NCI-H187 treated with DMSO at 0.1 percent for 48 hours (cell line): ENCODE measurements around the gene BID.

Source experiments
- DNase-seq: peaks from one replicate; lab custom pipeline; 2025; lab: John Stamatoyannopoulos, UW

BID gene

GRCh38 chr22:17774206-17774925, at the start of gene BID:
Gene BID, minus strand, starts transcription at chr22:17774469. Its CDS starts 24,353 bp downstream, at chr22:17750116.
- no peak for DNase-seq

DNA sequence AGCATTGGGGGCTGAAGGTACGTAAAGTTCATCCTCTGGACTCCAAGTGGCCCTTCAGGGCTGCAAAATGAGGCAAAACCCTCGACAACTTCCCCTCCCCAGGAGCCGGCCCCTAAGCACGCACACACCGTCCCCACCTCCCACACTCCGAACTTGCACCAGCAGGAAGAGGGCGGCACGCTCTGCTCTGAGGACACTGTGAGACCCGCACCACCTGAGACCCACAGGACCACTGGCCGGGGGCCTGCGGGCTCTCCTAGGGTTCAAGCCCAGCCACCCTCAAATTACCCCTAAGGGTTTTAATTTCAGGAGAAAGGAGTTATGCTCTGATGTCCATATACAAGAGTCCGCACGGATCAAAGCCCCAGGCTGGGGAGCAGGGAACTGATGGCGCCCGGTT, 49.7 kb upstream of the BID start:
- no peak for DNase-seq

GRCh38 chr22:17823226-17823625, 49.0 kb upstream of the BID start:
- DNase-seq, result no peak

GRCh38 chr22:17822087-17822486, 47.8 kb upstream of the BID start:
- DNase-seq, result no peak

DNA sequence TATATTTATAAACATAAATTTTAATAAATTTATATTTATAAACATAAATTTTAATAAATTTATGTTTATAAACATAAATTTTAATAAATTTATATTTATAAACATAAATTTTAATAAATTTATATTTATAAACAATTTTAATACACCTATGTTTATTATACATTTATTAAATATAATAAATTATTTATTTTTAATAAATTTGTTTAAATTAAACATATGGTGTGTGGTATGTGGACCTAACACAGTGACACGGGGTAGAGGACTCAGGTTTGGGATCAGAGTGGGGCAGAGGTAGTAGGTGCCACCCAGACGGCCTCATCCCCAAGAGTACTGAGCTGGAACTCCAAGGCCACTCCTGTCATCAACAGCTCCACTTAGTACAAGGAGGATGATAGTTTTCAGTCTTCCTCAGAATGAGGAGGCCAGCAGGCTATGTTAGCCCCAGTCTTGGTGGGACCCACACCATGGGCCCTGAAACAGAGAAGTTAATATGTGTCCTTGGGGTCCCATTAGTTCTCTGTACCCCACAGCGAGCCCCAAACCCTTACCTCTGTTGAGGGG, 46.7 kb upstream of the BID start:
- DNase-seq, result no peak

DNA sequence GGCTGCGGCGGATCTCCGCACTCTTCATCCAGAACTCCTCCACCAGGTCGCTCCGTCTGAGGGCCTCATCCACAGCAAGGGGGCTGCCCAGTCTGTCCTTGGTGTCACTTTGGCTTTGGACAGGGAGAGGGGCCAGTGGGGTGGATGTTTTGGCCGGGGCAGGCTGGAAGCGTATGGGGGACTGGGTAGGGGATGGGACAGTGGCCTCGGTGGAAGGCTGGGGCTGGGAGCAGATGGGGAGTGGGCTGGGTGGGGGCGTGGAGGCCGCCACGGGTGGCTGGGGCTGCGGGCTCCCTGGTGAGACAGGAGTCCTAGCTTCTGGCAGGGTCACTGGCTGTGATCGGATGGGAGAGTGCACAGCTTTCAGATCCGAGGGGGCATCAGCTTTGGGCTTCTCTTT, 44.4 kb upstream of the BID start:
- DNase-seq, result no peak

DNA sequence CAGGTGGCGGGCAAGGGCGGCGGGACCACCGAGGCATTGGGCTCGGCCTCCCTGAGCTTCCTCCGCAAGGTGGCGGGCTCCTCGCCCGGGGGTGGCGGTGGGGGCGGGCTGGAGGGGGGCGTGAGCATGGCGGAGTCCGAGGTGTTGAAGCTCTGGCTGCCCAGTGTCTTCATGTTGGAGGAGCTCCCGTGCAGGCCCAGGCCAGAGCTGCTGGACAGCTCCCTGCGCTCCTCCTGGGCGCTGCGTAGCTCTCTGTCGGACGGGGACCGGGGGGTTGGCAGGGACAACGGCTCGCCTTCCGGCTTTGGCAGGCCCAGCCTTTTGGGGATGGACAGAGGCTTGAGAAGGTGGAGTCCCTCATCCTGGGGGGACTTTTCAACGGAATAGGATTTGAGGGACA, 43.9 kb upstream of the BID start:
- DNase-seq, result no peak

- no peak for DNase-seq
Observed at GRCh38 chr22:17817511-17818065, 43.3 kb upstream of the BID start.

DNA sequence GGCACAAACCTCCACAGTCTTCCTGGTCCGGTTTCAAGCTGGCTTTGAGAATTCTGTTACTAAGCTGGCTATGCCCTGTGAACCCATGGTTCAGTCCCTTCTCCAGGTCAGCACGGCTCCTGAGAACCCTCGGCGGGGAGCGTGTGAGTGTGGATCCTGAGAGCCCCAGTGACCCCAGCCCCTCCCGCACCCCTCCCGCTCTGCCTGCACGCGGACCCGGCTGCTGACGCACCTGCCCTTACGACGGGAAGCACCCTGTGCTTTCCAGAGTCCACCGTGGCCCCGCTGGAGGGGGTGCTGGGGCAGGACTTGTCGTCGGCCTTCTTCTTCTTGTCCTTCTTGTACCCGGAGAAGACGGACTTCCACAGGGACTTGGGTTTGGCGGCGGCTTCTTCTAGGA, 42.8 kb upstream of the BID start:
- DNase-seq, result no peak

- no peak for DNase-seq
Observed at GRCh38 chr22:17816649-17817048, 42.4 kb upstream of the BID start.

GRCh38 chr22:17815703-17816254, 41.5 kb upstream of the BID start:
- DNase-seq, result no peak

DNA sequence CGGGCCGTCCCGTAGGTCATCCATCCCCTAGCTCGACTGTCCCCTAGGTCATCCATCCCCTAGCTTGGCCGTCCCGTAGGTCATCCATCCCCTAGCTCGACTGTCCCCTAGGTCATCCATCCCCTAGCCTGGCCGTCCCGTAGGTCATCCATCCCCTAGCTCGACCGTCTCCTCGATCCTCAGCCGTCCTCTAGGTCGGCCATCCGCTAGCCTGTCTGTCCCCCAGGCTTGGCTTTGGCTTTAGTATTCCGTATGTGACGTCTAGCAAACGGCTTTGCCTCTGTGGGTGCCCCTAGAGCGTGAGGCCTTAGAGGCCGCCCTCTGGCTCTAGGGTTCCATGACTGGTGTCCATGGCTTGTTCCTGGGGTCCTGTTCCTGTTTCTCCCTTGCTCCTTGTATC, 40.6 kb upstream of the BID start:
- DNase-seq, result no peak

GRCh38 chr22:17814084-17814483, 39.8 kb upstream of the BID start:
- DNase-seq, result no peak

DNA sequence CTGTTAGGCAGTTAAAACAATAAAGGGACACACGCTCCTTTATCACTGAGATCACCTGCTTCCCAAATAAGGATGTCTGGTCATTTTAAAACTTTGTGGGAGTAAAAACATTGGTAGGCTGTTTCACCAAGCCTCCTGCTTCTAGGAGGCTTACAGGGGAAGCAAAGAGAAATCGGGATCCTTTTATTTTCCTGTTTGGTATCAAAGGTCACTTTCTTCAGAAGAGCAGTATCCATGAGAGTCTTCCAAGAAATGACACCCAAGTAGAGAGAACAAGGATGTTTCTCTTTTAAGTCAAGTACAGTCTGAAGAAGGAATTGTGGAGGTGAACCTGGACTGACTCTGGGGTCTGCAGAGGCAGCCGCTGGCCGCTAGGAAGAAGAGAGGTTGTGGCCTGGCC, 36.9 kb upstream of the BID start:
- DNase-seq, result no peak

DNA sequence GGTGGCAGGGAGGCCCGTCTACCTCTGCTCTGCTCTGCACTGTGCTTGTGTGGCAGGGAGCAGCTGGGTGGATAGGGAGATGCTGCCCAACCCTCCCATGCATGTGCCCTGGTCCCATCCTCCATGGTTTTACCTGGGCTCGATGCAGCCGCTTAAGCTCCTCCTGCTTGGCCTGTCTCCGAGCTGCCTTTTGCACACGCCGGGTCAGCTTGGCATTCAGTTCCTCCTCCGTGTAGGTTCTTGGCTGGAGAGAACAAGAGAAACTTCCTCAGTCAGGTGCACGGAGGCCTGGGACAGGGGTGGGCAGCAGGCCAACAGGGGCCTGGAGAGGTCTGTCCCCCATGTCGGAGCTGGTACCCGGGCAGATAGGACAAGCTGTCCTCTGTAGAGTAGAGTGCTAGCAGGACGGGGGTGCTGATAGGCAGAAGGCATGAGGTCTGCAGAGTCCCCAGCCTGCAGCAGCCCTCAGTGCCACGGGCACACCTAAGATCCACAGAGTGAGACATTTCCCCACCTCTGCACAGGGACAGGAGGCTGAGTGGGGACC, 36.4 kb upstream of the BID start:
- DNase-seq, result no peak

GRCh38 chr22:17808693-17809403, 34.6 kb upstream of the BID start:
- peak; percentile 72 for DNase-seq

DNA sequence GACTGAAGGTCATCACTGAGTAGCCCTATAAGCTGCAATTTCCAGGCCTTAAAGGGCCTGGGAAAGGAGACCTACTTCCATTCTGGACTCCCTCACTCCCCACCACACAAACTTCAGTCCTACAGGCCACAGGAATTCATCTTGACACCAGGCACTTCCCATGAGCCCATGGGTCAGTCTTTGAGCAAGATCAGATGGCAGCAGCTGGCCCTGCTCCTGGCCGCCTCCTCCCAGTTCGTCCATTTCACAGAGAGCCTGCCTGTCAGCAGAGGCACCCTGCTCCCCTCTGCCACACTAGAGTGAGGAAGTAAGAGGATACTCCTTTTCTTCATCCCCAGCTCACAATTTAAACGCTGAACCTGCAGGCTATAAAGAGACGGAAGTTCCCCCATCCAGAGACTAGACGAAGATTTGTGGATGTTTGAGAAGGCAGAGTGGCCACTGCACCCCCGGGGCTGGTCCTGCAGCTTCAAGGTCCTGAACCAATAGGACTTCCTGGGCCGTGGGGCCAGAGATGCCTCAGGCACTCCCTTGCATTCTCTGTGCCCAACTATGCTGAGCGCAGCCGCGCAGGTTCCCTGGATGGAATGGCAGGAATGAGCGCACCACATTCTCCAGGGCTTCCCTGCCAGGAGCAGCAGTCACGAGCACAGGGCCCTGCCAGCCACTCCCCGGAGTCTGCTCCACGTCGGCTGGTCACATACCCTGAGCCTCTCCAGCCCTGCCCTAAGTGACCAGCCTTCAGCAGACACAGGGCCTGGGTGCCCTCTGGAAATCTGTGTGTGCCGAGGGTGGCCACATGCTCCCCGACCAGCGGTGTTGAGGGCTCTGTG, 33.5 kb upstream of the BID start:
- DNase-seq, result no peak

DNA sequence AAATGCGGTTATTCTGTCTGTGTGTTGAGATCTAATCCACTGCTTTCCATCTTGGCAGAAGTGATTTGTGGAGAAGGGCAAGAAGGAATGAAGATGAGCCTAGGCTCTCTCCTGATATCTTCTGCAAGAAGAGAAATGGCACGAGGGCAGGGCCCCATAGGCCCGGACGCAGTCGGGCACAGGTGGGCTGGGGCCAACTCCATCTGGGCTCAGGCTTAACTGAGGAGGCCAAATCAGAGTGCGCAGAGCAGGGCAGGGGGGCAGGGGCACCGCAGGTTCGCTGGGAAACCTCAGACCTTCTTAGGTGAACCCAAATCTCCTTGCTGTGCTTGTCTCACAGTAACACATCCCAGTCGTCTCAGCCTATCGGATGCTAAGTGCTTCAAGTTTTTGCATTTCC, 32.8 kb upstream of the BID start:
- no peak for DNase-seq

DNA sequence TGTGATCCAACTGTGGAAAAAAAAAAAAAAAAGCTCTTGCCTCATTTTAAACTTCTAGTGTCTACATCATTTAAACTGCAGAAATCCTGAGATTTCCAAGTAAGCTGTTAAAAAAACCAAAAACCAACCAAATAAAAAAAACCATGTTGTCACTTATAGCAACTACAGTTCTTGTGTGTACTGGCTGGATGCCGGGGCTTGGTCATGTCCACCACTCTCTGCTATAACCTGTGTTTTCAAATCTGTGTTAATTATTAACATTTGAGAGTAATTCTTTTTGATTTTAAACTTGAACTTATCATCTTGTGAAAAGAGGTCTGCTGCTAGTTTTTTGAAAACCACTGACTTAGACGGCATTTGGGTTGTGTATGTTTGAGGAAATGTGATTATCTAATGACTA, 32.2 kb upstream of the BID start:
- no peak for DNase-seq

- no peak for DNase-seq
Observed at GRCh38 chr22:17804331-17805080, 30.2 kb upstream of the BID start.
